ENCODE measurements around the gene FLCN.

DNA sequence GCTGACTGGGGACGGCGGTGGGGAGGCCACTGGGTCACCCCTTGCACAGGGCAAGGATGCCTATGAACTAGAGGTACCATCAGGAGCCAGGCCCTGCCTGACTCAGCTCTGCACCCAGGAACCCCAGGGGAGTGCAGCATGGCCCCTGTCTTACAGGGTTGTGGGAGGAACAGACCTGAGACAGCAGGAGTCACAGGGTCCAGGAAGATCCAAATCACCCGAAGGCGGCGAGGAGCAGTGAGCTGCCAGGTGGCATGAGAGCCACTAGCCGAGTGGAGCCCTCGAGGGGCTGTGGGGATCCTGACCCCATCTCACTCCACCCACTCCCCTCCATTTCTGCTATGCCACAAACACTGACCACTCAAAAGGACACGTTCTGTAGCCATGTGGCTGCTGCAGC lies 61.6 kb downstream of the FLCN start:
- TF ChIP-seq, protein P1, sequence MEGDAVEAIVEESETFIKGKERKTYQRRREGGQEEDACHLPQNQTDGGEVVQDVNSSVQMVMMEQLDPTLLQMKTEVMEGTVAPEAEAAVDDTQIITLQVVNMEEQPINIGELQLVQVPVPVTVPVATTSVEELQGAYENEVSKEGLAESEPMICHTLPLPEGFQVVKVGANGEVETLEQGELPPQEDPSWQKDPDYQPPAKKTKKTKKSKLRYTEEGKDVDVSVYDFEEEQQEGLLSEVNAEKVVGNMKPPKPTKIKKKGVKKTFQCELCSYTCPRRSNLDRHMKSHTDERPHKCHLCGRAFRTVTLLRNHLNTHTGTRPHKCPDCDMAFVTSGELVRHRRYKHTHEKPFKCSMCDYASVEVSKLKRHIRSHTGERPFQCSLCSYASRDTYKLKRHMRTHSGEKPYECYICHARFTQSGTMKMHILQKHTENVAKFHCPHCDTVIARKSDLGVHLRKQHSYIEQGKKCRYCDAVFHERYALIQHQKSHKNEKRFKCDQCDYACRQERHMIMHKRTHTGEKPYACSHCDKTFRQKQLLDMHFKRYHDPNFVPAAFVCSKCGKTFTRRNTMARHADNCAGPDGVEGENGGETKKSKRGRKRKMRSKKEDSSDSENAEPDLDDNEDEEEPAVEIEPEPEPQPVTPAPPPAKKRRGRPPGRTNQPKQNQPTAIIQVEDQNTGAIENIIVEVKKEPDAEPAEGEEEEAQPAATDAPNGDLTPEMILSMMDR (IDR thresholded peaks at IDR 0.05), result no peak
- no peak for TF ChIP-seq POLR2A (IDR thresholded peaks at IDR 0.05)

Data from lower leg skin (tissue), 3 donors.